OCI-LY7 (cell line): ENCODE data around the gene TAF1D. TPM values are rescaled to one million over a fixed set of nuclear protein-coding genes. Genes with fewer than 3 reads are reported as not detected.

Experiments
- BruUV-seq: library from RNA; stranded (reverse); fragments of 400-500 nt; replicated peaks from 2 replicates; lab custom pipeline; 2021; lab: Mats Ljungman, UMichigan
- CTCF ChIA-PET: fragments of 300-600 bp; sonication (Branson Sonifier 250); formaldehyde crosslinking; loops from one replicate; lab custom pipeline; 2022; ENCODE audit warnings: antibody characterized with exemption; ENCODE audit not compliant: unreplicated experiment; lab: Charles Lee
- POLR2A ChIA-PET: fragments of 300-600 bp; sonication (Branson Sonifier 250); formaldehyde crosslinking; loops from one replicate; lab custom pipeline; 2022; ENCODE audit warnings: antibody characterized with exemption; lab: Charles Lee
- DNase-seq: peaks from one replicate; pipeline ENCODE4 v3.0.0-alpha.2; 2015; ENCODE audit warnings: low spot score
- H2AFZ ChIP-seq: fragments of 200-600 bp; sonication (generic), shearing (Covaris generic); 2 replicates; pipeline ENCODE4 v1.6.1; 2014; ENCODE audit warnings: mild to moderate bottlenecking, antibody characterized with exemption, low read length, moderate library complexity
- H3K27ac ChIP-seq: fragments of 200-600 bp; sonication (generic); 2 replicates; pipeline ENCODE4 v1.5.1; 2014; ENCODE audit warnings: mixed run types, low read depth, mild to moderate bottlenecking, moderate library complexity, low read length, inconsistent platforms; ENCODE audit not compliant: poor library complexity, severe bottlenecking
- H3K36me3 ChIP-seq: fragments of 200-600 bp; sonication (generic); 2 replicates; pipeline ENCODE4 v1.6.1; 2014; ENCODE audit warnings: mild to moderate bottlenecking, antibody characterized with exemption, low read length, moderate library complexity, mixed read lengths; ENCODE audit not compliant: insufficient read depth
- H3K4me1 ChIP-seq: fragments of 200-600 bp; sonication (generic); 2 replicates; pipeline ENCODE4 v1.5.1; 2014; ENCODE audit warnings: mild to moderate bottlenecking, low read length; ENCODE audit not compliant: insufficient read depth, poor library complexity, severe bottlenecking
- H3K4me2 ChIP-seq: fragments of 200-600 bp; sonication (generic); 2 replicates; pipeline ENCODE4 v1.6.1; 2014; ENCODE audit warnings: mild to moderate bottlenecking, low read length
- H3K4me3 ChIP-seq: fragments of 200-600 bp; sonication (generic); 2 replicates; pipeline ENCODE4 v1.5.1; 2014; ENCODE audit warnings: mild to moderate bottlenecking, low read depth, low read length; ENCODE audit not compliant: poor library complexity, severe bottlenecking
- H3K79me2 ChIP-seq: fragments of 200-600 bp; sonication (generic); 2 replicates; pipeline ENCODE4 v1.6.1; 2016; ENCODE audit warnings: low read depth, mild to moderate bottlenecking, low read length, moderate library complexity, mixed read lengths; ENCODE audit not compliant: insufficient read depth
- H3K9me2 ChIP-seq: fragments of 200-600 bp; sonication (generic); 2 replicates; pipeline ENCODE4 v1.6.1; 2016; ENCODE audit warnings: mild to moderate bottlenecking, low read length, mixed read lengths; ENCODE audit not compliant: insufficient read depth
- H3K9me3 ChIP-seq: fragments of 200-600 bp; sonication (generic); 2 replicates; pipeline ENCODE4 v1.6.1; 2014; ENCODE audit warnings: mild to moderate bottlenecking, mixed run types, low read length, mixed read lengths
- H4K20me1 ChIP-seq: fragments of 200-600 bp; sonication (generic); 2 replicates; pipeline ENCODE4 v1.6.1; 2014; ENCODE audit warnings: mild to moderate bottlenecking, antibody characterized with exemption, low read length, moderate library complexity, mixed read lengths; ENCODE audit not compliant: insufficient read depth
- CTCF ChIP-seq: fragments of 200-600 bp; sonication (generic); conservative IDR thresholded peaks from 2 replicates; pipeline ENCODE4 v1.5.1; 2014; ENCODE audit warnings: mild to moderate bottlenecking, antibody characterized with exemption, low read length, moderate library complexity, mixed read lengths
- EZH2phosphoT487 ChIP-seq: fragments of 200-600 bp; sonication (generic); IDR thresholded peaks from 2 replicates; pipeline ENCODE4 v1.6.1; 2018; ENCODE audit warnings: low read depth, borderline replicate concordance, mild to moderate bottlenecking, mixed run types, antibody characterized with exemption, low read length, moderate library complexity, mixed read lengths
- intact Hi-C: fragments of 100-400 bp; cut with micrococcal nuclease; formaldehyde crosslinking; loops from one replicate; pipeline ENCODE4 v1.10.0; 2022; ENCODE audit not compliant: unreplicated experiment
- total RNA-seq, 2 experiments: library from RNA; depleted of rRNA in 1 of 2; stranded (reverse); fragments of >200 nt in 1 of 2; shearing (Covaris generic) in 1 of 2; gene quantifications; 2 replicates each; pipeline ENCODE4 v1.2.3, GENCODE V29; 2014 to 2022

The TAF1D gene
- total RNA-seq, 2 experiments from 2014 or later: 206 to 276 TPM

GRCh38 chr11:93773601-93774200 lies 32.4 kb upstream of the TAF1D start:
- H3K27ac ChIP-seq: no peak overlapping the region
- H3K9me2 ChIP-seq: no peaks in the 10 kb centered on the region
- H3K79me2 ChIP-seq: no peaks in the 10 kb centered on the region
- BruUV-seq: no TSS peak
- intact Hi-C loops: no loop called here
- H4K20me1 ChIP-seq: no peaks in the 10 kb centered on the region
- no peak overlapping the region for H2AFZ ChIP-seq
- no peak for TF ChIP-seq CTCF
- TF ChIP-seq EZH2phosphoT487: no peak
- peaks cover 6% of the 10 kb centered on the region; the same call in 1 of the 2 replicates for H3K9me3 ChIP-seq
- H3K4me2 ChIP-seq: no peak overlapping the region
- no peaks in the 10 kb centered on the region for H3K4me1 ChIP-seq
- no peak overlapping the region for H3K4me3 ChIP-seq
- DNase-seq: no peak
- ChIA-PET CTCF (no interaction called here), POLR2A (no interaction called here)
- H3K36me3 ChIP-seq: no peaks in the 10 kb centered on the region

- H3K9me2 ChIP-seq: no peaks in the 10 kb centered on the region
- no peak overlapping the region for H3K27ac ChIP-seq
- peaks cover 6% of the 10 kb centered on the region; the same call in 1 of the 2 replicates for H3K9me3 ChIP-seq
- DNase-seq: no peak
- no peak overlapping the region for H3K4me2 ChIP-seq
- H3K36me3 ChIP-seq: no peaks in the 10 kb centered on the region
- no peaks in the 10 kb centered on the region for H3K4me1 ChIP-seq
- TF ChIP-seq EZH2phosphoT487: no peak
- no TSS peak for BruUV-seq
- H3K79me2 ChIP-seq: no peaks in the 10 kb centered on the region
- ChIA-PET CTCF (interaction anchor here (1.0 kb wide), 1 partner anchor 11 kb away, joined by 4 read pairs; the partner anchor contains the start of gene MED17), POLR2A (no interaction called here)
- no peaks in the 10 kb centered on the region for H4K20me1 ChIP-seq
- no peak overlapping the region for H2AFZ ChIP-seq
- no peak overlapping the region for H3K4me3 ChIP-seq
- intact Hi-C loops: no loop called here
These were observed 31.8 kb upstream of the TAF1D start for GRCh38 chr11:93773045-93773477.

DNA sequence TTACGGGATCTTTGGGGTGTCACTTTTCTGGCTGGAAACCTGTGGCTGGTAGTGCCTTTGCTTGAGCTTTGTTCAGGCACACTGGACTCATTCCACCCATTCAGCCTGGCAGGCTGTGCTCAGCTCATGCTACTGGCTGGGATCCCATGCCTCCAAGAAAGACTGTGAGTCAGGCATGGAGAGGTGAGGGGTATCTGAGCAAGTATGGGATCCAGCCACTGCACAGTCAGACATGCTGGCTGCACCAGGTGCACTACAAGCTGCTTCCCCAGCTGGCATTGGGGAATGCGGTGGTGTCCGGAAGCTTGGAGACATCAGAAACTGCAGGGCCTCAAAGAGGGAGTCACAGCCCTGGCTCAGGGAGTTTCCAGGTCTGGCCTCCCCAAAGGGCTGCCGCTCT lies 30.8 kb upstream of the TAF1D start:
- CTCF ChIA-PET: interaction anchor here (1.0 kb wide), 1 partner anchor 12 kb away, joined by 4 read pairs; the partner anchor contains the start of gene MED17
- H3K27ac ChIP-seq: no peak overlapping the region
- no peak for DNase-seq
- H3K4me1 ChIP-seq: no peaks in the 10 kb centered on the region
- no TSS peak for BruUV-seq
- no peaks in the 10 kb centered on the region for H3K9me2 ChIP-seq
- TF ChIP-seq CTCF: no peak
- no peak for TF ChIP-seq EZH2phosphoT487
- H4K20me1 ChIP-seq: no peaks in the 10 kb centered on the region
- no peak overlapping the region for H2AFZ ChIP-seq
- POLR2A ChIA-PET: interaction anchor here (0.9 kb wide), 1 partner anchor 10 kb away, joined by 8 read pairs; no protein-coding TSS in a partner anchor
- H3K4me2 ChIP-seq: no peak overlapping the region
- intact Hi-C loops: no loop called here
- no peaks in the 10 kb centered on the region for H3K79me2 ChIP-seq
- H3K9me3 ChIP-seq: peaks cover 7% of the 10 kb centered on the region
- no peak overlapping the region for H3K4me3 ChIP-seq
- no peaks in the 10 kb centered on the region for H3K36me3 ChIP-seq
